ENCODE measurements around the gene ESCO1.
"Not testable (repeated sequence)": the region's sequence is repeated elsewhere in the genome, so short reads cannot be mapped to it uniquely, and the experiment has no call there.

ESCO1 gene

GRCh38 chr18:21600526-21601410 lies at the start of gene ESCO1:
TSS of gene ESCO1 (minus strand) at chr18:21600704. CDS start at chr18:21574843, 25,861 bp downstream.
- peak; percentile 89 for DNase-seq (ENCODE audit: low spot score)

- DNase-seq (ENCODE audit: low spot score) = not testable (repeated sequence)
These were observed 39.9 kb upstream of the ESCO1 start for GRCh38 chr18:21640375-21640774.

- no peak for DNase-seq (ENCODE audit: low spot score)
These were observed 38.3 kb upstream of the ESCO1 start for GRCh38 chr18:21638822-21639221.

GRCh38 chr18:21636769-21637168 lies 36.3 kb upstream of the ESCO1 start:
- no peak for DNase-seq (ENCODE audit: low spot score)

- no peak for DNase-seq (ENCODE audit: low spot score)
These were observed 34.2 kb upstream of the ESCO1 start for GRCh38 chr18:21634588-21635199.

- DNase-seq (ENCODE audit: low spot score) = peak; percentile 3
These were observed 31.9 kb upstream of the ESCO1 start for GRCh38 chr18:21632393-21632792.

GRCh38 chr18:21629089-21629832 lies 28.8 kb upstream of the ESCO1 start:
- DNase-seq (ENCODE audit: low spot score) = no peak

- not testable (repeated sequence) for DNase-seq (ENCODE audit: low spot score)
These were observed 21.1 kb upstream of the ESCO1 start for GRCh38 chr18:21621640-21622039.

GRCh38 chr18:21612125-21613039 lies 11.9 kb upstream of the ESCO1 start, which contains the start of gene SNRPD1:
TSS of gene SNRPD1 (plus strand) at chr18:21612314. CDS start at chr18:21612430, 116 bp downstream.
- DNase-seq (ENCODE audit: low spot score) = peak; percentile 85

GRCh38 chr18:21611401-21612124 lies 11.1 kb upstream of the ESCO1 start:
- DNase-seq (ENCODE audit: low spot score) = not testable (repeated sequence)

GRCh38 chr18:21605213-21605612 lies 4.7 kb upstream of the ESCO1 start:
- DNase-seq (ENCODE audit: low spot score) = no peak

GRCh38 chr18:21604671-21605070 lies 4.2 kb upstream of the ESCO1 start:
- DNase-seq (ENCODE audit: low spot score) = no peak

GRCh38 chr18:21602299-21602587 lies 1.7 kb upstream of the ESCO1 start:
- DNase-seq (ENCODE audit: low spot score) = peak; percentile 38

- no peak for DNase-seq (ENCODE audit: low spot score)
These were observed 649 bp downstream of the ESCO1 start for GRCh38 chr18:21599585-21600525.

- no peak for DNase-seq (ENCODE audit: low spot score)
These were observed 1.5 kb downstream of the ESCO1 start for GRCh38 chr18:21598726-21599584.

GRCh38 chr18:21597620-21598019 lies 2.9 kb downstream of the ESCO1 start:
- DNase-seq (ENCODE audit: low spot score) = no peak

GRCh38 chr18:21593540-21594257 lies 6.8 kb downstream of the ESCO1 start:
- DNase-seq (ENCODE audit: low spot score) = no peak

GRCh38 chr18:21592361-21592760 lies 8.1 kb downstream of the ESCO1 start:
- not testable (repeated sequence) for DNase-seq (ENCODE audit: low spot score)

Data from globus pallidus (tissue), 1 donor.